Naive B cell (primary cell): ENCODE measurements around the gene TNF. TPM values are rescaled to one million over a fixed set of nuclear protein-coding genes. Genes with fewer than 3 reads are reported as not detected.

Experiments used
- ATAC-seq, 2 donors: fragments of 150-1000 bp; cut with Tn5 transposase; 2 replicates each; pipeline ENCODE4 v1.10.0; 2021; ENCODE audit warnings: low read depth in 2 of 2, mild to moderate bottlenecking in 2 of 2, moderate library complexity in 2 of 2
- DNase-seq: peaks from one replicate; pipeline ENCODE4 v3.0.0; 2022
- H3K27ac Mint-ChIP-seq, 6 donors: one replicate each; pipeline ENCODE4 v1.8.0; 2020 to 2022; ENCODE audit warnings: mild to moderate bottlenecking in 6 of 6, mixed read lengths in 6 of 6, moderate library complexity in 5 of 6, inconsistent platforms in 2 of 6
- H3K27me3 Mint-ChIP-seq, 3 donors: one replicate each; pipeline ENCODE4 v1.8.0; 2021 to 2022; ENCODE audit warnings: mixed read lengths in 3 of 3, mild to moderate bottlenecking in 1 of 3
- H3K36me3 Mint-ChIP-seq, 2 donors: one replicate each; pipeline ENCODE4 v1.8.0; 2020 to 2022; ENCODE audit warnings: mixed read lengths in 2 of 2, inconsistent platforms in 1 of 2, mild to moderate bottlenecking in 1 of 2
- H3K4me1 Mint-ChIP-seq, 3 donors: one replicate each; pipeline ENCODE4 v1.8.0; 2020 to 2022; ENCODE audit warnings: mixed read lengths in 3 of 3, inconsistent platforms in 1 of 3, mild to moderate bottlenecking in 1 of 3, moderate library complexity in 1 of 3
- H3K4me3 Mint-ChIP-seq, 8 donors: one replicate each; pipeline ENCODE4 v1.8.0; 2020 to 2022; ENCODE audit warnings: mild to moderate bottlenecking in 8 of 8, mixed read lengths in 8 of 8, moderate library complexity in 8 of 8, inconsistent platforms in 2 of 8
- H3K9me3 Mint-ChIP-seq, 7 donors: one replicate each; pipeline ENCODE4 v1.8.0; 2020 to 2022; ENCODE audit warnings: mixed read lengths in 7 of 7, mild to moderate bottlenecking in 5 of 7, inconsistent platforms in 2 of 7, moderate library complexity in 1 of 7
- polyA plus RNA-seq, 6 donors: library from polyadenylated mRNA; unstranded; fragments of 300-500 nt; fragmentation: Illumina TruSeq; gene quantifications; one replicate each; pipeline ENCODE4 v1.2.3, GENCODE V29; 2021; ENCODE audit warnings: low read depth in 6 of 6

The TNF gene
- polyA plus RNA-seq, 6 donors from 2014 or later = 1.1 to 5.2 (median 2.6) TPM

- Mint-ChIP-seq H3K27me3 (no peaks in the 10 kb centered on the region), H3K4me1 (peaks cover 69 to 94% (median 80%) of the 10 kb centered on the region in 3 donors)
Observed at GRCh38 chr6:31568537-31568961, 6.8 kb upstream of the TNF start.

GRCh38 chr6:31569861-31570536, 5.4 kb upstream of the TNF start:
- DNase-seq (no peak), ATAC-seq (no peak)
- Mint-ChIP-seq H3K27me3 (no peaks in the 10 kb centered on the region), H3K4me1 (peaks cover 73 to 98% (median 83%) of the 10 kb centered on the region in 3 donors), H3K27ac (peak overlapping the region in 5 of 6 donors; percentile 7 to 98 (median 91)), H3K4me3 (peak overlapping the region in 6 of 8 donors; percentile 15 to 94 (median 44)), H3K36me3 (no peaks in the 10 kb centered on the region), H3K9me3 (no peaks in the 10 kb centered on the region)

More at GRCh38 chr6:31568537-31568961, 6.8 kb upstream of the TNF start:
- Mint-ChIP-seq H3K9me3 (no peaks in the 10 kb centered on the region), H3K4me3 (peak overlapping the region; percentile 50 to 77 (median 70)), H3K27ac (peak overlapping the region; percentile 95 to 99 (median 98)), H3K36me3 (peaks cover 0 to 6% of the 10 kb centered on the region in 2 donors)
- DNase-seq = peak; percentile 87
- peak; percentile 81 to 86 for ATAC-seq

- H3K4me1 Mint-ChIP-seq = peaks cover 87 to 99% (median 97%) of the 10 kb centered on the region in 3 donors
- ATAC-seq (peak; percentile 63 to 66), DNase-seq (peak; percentile 75)
- peak within 1 kb of the TSS; percentile 89 to 100 (median 96) for H3K4me3 Mint-ChIP-seq
- H3K27ac Mint-ChIP-seq = peak within 1 kb of the TSS; percentile 96 to 100 (median 98)
- H3K27me3 Mint-ChIP-seq = no peaks in the 10 kb centered on the region
- H3K9me3 Mint-ChIP-seq = no peaks in the 10 kb centered on the region
- no peaks in the 10 kb centered on the region for H3K36me3 Mint-ChIP-seq
Observed at GRCh38 chr6:31572041-31572911, 3.1 kb upstream of the TNF start, which contains the start of gene LTA. TSS of gene LTA (plus strand) at chr6:31572289. CDS start at chr6:31572743, 454 bp downstream.

GRCh38 chr6:31573239-31574105, 1.9 kb upstream of the TNF start:
- no peaks in the 10 kb centered on the region for H3K9me3 Mint-ChIP-seq
- peaks cover 80 to 97% (median 93%) of the 10 kb centered on the region in 3 donors for H3K4me1 Mint-ChIP-seq
- ATAC-seq (no peak), DNase-seq (no peak)
- H3K4me3 Mint-ChIP-seq = peak overlapping the region; percentile 89 to 100 (median 96)
- H3K27ac Mint-ChIP-seq = peak overlapping the region; percentile 95 to 100 (median 97)
- H3K27me3 Mint-ChIP-seq = no peaks in the 10 kb centered on the region
- no peaks in the 10 kb centered on the region for H3K36me3 Mint-ChIP-seq

GRCh38 chr6:31574106-31575061, 981 bp upstream of the TNF start:
- ATAC-seq (no peak), DNase-seq (no peak)
- Mint-ChIP-seq H3K27me3 (no peaks in the 10 kb centered on the region), H3K36me3 (no peaks in the 10 kb centered on the region), H3K27ac (peak overlapping the region; percentile 79 to 99 (median 97)), H3K4me1 (peaks cover 81 to 97% (median 93%) of the 10 kb centered on the region in 3 donors), H3K4me3 (peak overlapping the region; percentile 89 to 100 (median 98)), H3K9me3 (no peaks in the 10 kb centered on the region)

- no peaks in the 10 kb centered on the region for H3K9me3 Mint-ChIP-seq
- DNase-seq (no peak), ATAC-seq (peak in 1 of 2 donors; percentile 8)
- peak overlapping the region; percentile 89 to 100 (median 98) for H3K4me3 Mint-ChIP-seq
- H3K4me1 Mint-ChIP-seq = peaks cover 85 to 95% (median 92%) of the 10 kb centered on the region in 3 donors
- peak overlapping the region; percentile 6 to 99 (median 97) for H3K27ac Mint-ChIP-seq
- peaks cover 3 to 15% of the 10 kb centered on the region in 2 donors for H3K36me3 Mint-ChIP-seq
- no peaks in the 10 kb centered on the region for H3K27me3 Mint-ChIP-seq
Observed at GRCh38 chr6:31575952-31576685, 754 bp downstream of the TNF start.

GRCh38 chr6:31576897-31577578, 1.7 kb downstream of the TNF start:
- Mint-ChIP-seq H3K9me3 (no peaks in the 10 kb centered on the region), H3K36me3 (peaks cover 6 to 24% of the 10 kb centered on the region in 2 donors), H3K27me3 (no peaks in the 10 kb centered on the region), H3K4me1 (peaks cover 84 to 93% (median 85%) of the 10 kb centered on the region in 3 donors), H3K4me3 (peak overlapping the region; percentile 89 to 100 (median 98)), H3K27ac (peak overlapping the region; percentile 6 to 99 (median 92))
- ATAC-seq (no peak), DNase-seq (no peak)

- Mint-ChIP-seq H3K4me3 (peak overlapping the region; percentile 89 to 100 (median 98)), H3K36me3 (peaks cover 6 to 26% of the 10 kb centered on the region in 2 donors), H3K4me1 (peaks cover 84 to 93% (median 84%) of the 10 kb centered on the region in 3 donors), H3K9me3 (no peaks in the 10 kb centered on the region), H3K27me3 (no peaks in the 10 kb centered on the region), H3K27ac (peak overlapping the region in 5 of 6 donors; percentile 37 to 99 (median 87))
- ATAC-seq = no peak
- DNase-seq = no peak
Observed at GRCh38 chr6:31577579-31577966, 2.2 kb downstream of the TNF start.

GRCh38 chr6:31578184-31579118, 3.1 kb downstream of the TNF start:
- ATAC-seq = no peak
- peak overlapping the region; percentile 75 to 100 (median 99) for H3K4me3 Mint-ChIP-seq
- H3K36me3 Mint-ChIP-seq = peaks cover 6 to 26% of the 10 kb centered on the region in 2 donors

GRCh38 chr6:31579119-31579505, 3.7 kb downstream of the TNF start:
- Mint-ChIP-seq H3K36me3 (peaks cover 6 to 26% of the 10 kb centered on the region in 2 donors), H3K4me3 (peak overlapping the region; percentile 75 to 100 (median 99)), H3K27ac (peak overlapping the region; percentile 87 to 96 (median 90)), H3K27me3 (no peaks in the 10 kb centered on the region), H3K4me1 (peaks cover 75 to 84% (median 84%) of the 10 kb centered on the region in 3 donors), H3K9me3 (no peaks in the 10 kb centered on the region)
- DNase-seq = no peak
- no peak for ATAC-seq

More at GRCh38 chr6:31578184-31579118, 3.1 kb downstream of the TNF start:
- H3K9me3 Mint-ChIP-seq = no peaks in the 10 kb centered on the region
- peaks cover 81 to 91% (median 84%) of the 10 kb centered on the region in 3 donors for H3K4me1 Mint-ChIP-seq
- DNase-seq = no peak
- H3K27ac Mint-ChIP-seq = peak overlapping the region; percentile 72 to 96 (median 90)
- no peaks in the 10 kb centered on the region for H3K27me3 Mint-ChIP-seq
